ENCODE measurements around the gene WIPF3.

- TF ChIP-seq TAF1 (IDR thresholded peaks at IDR 0.05; ENCODE audit: borderline replicate concordance, low read depth, low read length) (no peak), POLR2A (IDR thresholded peaks at IDR 0.05; ENCODE audit: low read depth, low read length) (no peak)
Measured at GRCh38 chr7:29794959-29795629, 11.2 kb upstream of the WIPF3 start.
